ENCODE measurements around the gene GPR39.

Gene GPR39

DNA sequence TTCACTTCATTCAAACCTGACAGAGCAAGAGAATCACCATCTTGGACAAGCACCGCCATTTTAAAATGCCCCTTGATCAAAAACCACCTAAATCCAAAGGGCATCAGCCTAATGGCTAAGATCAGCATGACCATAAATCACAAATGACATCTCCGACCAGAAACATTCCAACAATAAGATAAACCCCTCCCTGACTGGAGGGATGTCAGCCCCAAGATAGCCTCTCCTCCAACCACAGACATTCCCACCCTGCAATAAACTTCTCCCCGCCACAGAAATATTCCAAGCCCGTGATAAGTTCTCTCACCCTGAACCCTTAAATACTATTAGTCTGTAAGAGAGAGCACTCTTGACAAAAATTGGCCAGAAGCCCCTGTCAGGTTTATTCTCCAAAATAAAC, 275.0 kb downstream of the GPR39 start:
- Histone ChIP-seq H3K79me2 (ENCODE audit: insufficient read depth, low read depth) (no peaks in the 10 kb centered on the region), H3K27ac (no peak overlapping the region), H3K4me2 (no peak overlapping the region), H3K27me3 (ENCODE audit: insufficient read depth, low read depth) (no peaks in the 10 kb centered on the region), H3K4me3 (IDR thresholded peaks at IDR 0.05; ENCODE audit: insufficient read depth, low read depth, low read length) (no peak overlapping the region), H2AFZ (ENCODE audit: low read depth) (no peak overlapping the region), H3K4me1 (ENCODE audit: low read depth, poor library complexity, severe bottlenecking) (no peaks in the 10 kb centered on the region), H3K9ac (no peak overlapping the region), H4K20me1 (ENCODE audit: insufficient read depth) (no peaks in the 10 kb centered on the region), H3K36me3 (ENCODE audit: insufficient read depth) (no peaks in the 10 kb centered on the region)
- TF ChIP-seq CTCF (conservative IDR thresholded peaks at IDR 0.05; ENCODE audit: low read depth, low read length) = no peak

DNA sequence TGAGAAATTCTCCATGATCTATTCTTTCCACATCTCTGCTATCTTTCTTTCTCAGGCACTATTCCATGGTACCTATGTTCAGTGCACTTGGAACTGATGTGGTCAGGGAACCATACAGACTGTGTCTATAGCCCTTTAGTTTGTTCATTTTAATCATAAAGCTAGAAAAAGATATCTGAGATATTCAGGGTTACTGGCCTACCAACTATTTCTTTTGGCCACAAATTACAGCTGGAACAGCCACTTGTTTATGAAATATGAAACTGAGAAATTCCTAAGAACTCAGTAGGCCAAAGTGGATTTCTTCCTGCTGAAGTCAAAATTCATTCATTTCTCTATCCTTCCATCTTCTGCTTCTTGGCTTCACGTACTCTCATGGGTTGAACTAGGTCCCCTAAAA, 276.2 kb downstream of the GPR39 start:
- H3K4me3 ChIP-seq (IDR thresholded peaks at IDR 0.05; ENCODE audit: insufficient read depth, low read depth, low read length) = no peak overlapping the region
- no peaks in the 10 kb centered on the region for H3K79me2 ChIP-seq (ENCODE audit: insufficient read depth, low read depth)
- no peaks in the 10 kb centered on the region for H4K20me1 ChIP-seq (ENCODE audit: insufficient read depth)
- no peaks in the 10 kb centered on the region for H3K4me1 ChIP-seq (ENCODE audit: low read depth, poor library complexity, severe bottlenecking)
- H3K9ac ChIP-seq = no peak overlapping the region
- TF ChIP-seq CTCF (conservative IDR thresholded peaks at IDR 0.05; ENCODE audit: low read depth, low read length) = no peak
- no peak overlapping the region for H2AFZ ChIP-seq (ENCODE audit: low read depth)
- H3K36me3 ChIP-seq (ENCODE audit: insufficient read depth) = no peaks in the 10 kb centered on the region
- H3K4me2 ChIP-seq = no peak overlapping the region
- H3K27me3 ChIP-seq (ENCODE audit: insufficient read depth, low read depth) = no peaks in the 10 kb centered on the region
- H3K27ac ChIP-seq = no peak overlapping the region
